ENCODE results near the gene RPRM. TPM values are rescaled to one million over a fixed set of nuclear protein-coding genes. Genes with fewer than 3 reads are reported as not detected.

Gene RPRM
- total and polyA plus RNA-seq, 2 of the 13 experiments (the other 11 are each of a cell fraction or from before 2014, with no cell fraction given) = not detected

- TF ChIP-seq, protein P1, sequence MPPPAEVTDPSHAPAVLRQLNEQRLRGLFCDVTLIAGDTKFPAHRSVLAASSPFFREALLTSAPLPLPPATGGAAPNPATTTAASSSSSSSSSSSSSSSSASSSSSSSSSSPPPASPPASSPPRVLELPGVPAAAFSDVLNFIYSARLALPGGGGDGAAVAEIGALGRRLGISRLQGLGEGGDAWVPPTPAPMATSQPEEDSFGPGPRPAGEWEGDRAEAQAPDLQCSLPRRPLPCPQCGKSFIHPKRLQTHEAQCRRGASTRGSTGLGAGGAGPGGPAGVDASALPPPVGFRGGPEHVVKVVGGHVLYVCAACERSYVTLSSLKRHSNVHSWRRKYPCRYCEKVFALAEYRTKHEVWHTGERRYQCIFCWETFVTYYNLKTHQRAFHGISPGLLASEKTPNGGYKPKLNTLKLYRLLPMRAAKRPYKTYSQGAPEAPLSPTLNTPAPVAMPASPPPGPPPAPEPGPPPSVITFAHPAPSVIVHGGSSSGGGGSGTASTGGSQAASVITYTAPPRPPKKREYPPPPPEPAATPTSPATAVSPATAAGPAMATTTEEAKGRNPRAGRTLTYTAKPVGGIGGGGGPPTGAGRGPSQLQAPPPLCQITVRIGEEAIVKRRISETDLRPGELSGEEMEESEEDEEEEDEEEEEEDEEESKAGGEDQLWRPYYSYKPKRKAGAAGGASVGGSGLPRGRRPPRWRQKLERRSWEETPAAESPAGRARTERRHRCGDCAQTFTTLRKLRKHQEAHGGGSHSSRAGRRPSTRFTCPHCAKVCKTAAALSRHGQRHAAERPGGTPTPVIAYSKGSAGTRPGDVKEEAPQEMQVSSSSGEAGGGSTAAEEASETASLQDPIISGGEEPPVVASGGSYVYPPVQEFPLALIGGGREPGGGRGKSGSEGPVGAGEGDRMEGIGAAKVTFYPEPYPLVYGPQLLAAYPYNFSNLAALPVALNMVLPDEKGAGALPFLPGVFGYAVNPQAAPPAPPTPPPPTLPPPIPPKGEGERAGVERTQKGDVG (CRISPR knock-in tag; IDR thresholded peaks at IDR 0.05; ENCODE audit: borderline replicate concordance) = no peak
Observed at GRCh38 chr2:153455861-153456260, 22.7 kb downstream of the RPRM start (continued).

DNA sequence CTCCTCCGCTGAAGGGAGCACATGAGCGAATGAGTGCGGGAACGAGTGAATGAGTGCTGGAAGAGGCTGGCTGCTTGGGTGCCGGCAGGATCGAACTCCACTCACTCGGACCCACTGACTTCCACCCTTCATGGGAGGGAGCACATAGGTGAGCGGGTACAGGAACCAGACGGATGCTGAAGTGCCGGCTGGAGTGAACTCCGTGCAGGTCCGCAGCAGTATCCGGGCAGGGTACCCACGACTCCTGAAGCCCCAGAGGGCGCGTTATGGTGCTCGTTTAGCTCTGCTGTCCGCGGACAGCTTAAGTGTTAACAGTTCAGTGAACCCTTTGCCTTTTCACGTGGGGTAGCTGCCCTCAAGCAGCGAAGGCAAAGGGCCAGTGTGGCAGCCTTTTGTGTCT lies 23.2 kb downstream of the RPRM start:
- WGBS (ENCODE audit: low lambda C conversion rate) = 47% methylated on average over 21 of the region's 21 CpGs
- FAIRE-seq = no peak

More for the DNA sequence above, 23.2 kb downstream of the RPRM start:
- no peak overlapping the region for H3K4me2 ChIP-seq (ENCODE audit: low read depth, low read length)
- in situ Hi-C loops (cut with HindIII; ENCODE audit: extremely low pct_ligation_motif_present, low pct_unique_long_range_greater_than_20kb) (no loop called here), intact Hi-C loops (cut with micrococcal nuclease; ENCODE audit: unreplicated experiment) (no loop called here)
- no peak overlapping the region for H3K4me3 ChIP-seq (replicated peaks in 1 of 3; ENCODE audit: insufficient read depth in 1 of 3, low read depth in 2 of 3, low read length in 3 of 3)
- no peak for TF ChIP-seq DR1 (CRISPR knock-in tag; IDR thresholded peaks at IDR 0.05)
- no peak for TF ChIP-seq ZNF564 (CRISPR knock-in tag; IDR thresholded peaks at IDR 0.05)
- no peak for TF ChIP-seq LBX2 (CRISPR knock-in tag; IDR thresholded peaks at IDR 0.05; ENCODE audit: borderline replicate concordance)
- no peak for TF ChIP-seq SMYD3 (CRISPR knock-in tag; IDR thresholded peaks at IDR 0.05)
- TF ChIP-seq BRD4 (CRISPR knock-in tag; IDR thresholded peaks at IDR 0.05) = no peak
- no peak for TF ChIP-seq TAF1 (CRISPR knock-in tag; IDR thresholded peaks at IDR 0.05)
- no peak for TF ChIP-seq PRPF4 (IDR thresholded peaks at IDR 0.05; ENCODE audit: low read depth, low read length, poor library complexity, severe bottlenecking)
- TF ChIP-seq, protein P2, sequence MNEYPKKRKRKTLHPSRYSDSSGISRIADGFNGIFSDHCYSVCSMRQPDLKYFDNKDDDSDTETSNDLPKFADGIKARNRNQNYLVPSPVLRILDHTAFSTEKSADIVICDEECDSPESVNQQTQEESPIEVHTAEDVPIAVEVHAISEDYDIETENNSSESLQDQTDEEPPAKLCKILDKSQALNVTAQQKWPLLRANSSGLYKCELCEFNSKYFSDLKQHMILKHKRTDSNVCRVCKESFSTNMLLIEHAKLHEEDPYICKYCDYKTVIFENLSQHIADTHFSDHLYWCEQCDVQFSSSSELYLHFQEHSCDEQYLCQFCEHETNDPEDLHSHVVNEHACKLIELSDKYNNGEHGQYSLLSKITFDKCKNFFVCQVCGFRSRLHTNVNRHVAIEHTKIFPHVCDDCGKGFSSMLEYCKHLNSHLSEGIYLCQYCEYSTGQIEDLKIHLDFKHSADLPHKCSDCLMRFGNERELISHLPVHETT (CRISPR knock-in tag; conservative IDR thresholded peaks at IDR 0.05) = no peak
- TF ChIP-seq RBAK (CRISPR knock-in tag; IDR thresholded peaks at IDR 0.05) = no peak
- no peak for TF ChIP-seq ZBTB8A (CRISPR knock-in tag; IDR thresholded peaks at IDR 0.05; ENCODE audit: borderline replicate concordance, low read depth)
- TF ChIP-seq TP53 (CRISPR knock-in tag; conservative IDR thresholded peaks at IDR 0.05) = no peak
- TF ChIP-seq DBP (CRISPR knock-in tag; IDR thresholded peaks at IDR 0.05; ENCODE audit: not compliant biosample characterization) = no peak
- BruUV-seq (replicated peaks) = no TSS peak
- DNase-seq (ENCODE audit: low spot score) = no peak
- ChIA-PET CTCF (ENCODE audit: low intra/inter-chr PET ratio, low total read pairs) (no interaction called here), POLR2A (no interaction called here)
- no peaks in the 10 kb centered on the region for H3K79me2 ChIP-seq (ENCODE audit: insufficient read depth, low read length)
- H2AFZ ChIP-seq (ENCODE audit: low read length) = no peak overlapping the region
- H3K27ac ChIP-seq (ENCODE audit: extremely low read length, insufficient read depth, low read length) = no peak overlapping the region
- no peak for ATAC-seq
- H4K20me1 ChIP-seq (ENCODE audit: insufficient read depth, low read length) = no peaks in the 10 kb centered on the region
- H3K27me3 ChIP-seq (ENCODE audit: control insufficient read depth in 1 of 2, insufficient read depth in 2 of 2, low read length in 2 of 2) = no peaks in the 10 kb centered on the region; a peak in 1 of 5 replicates
- H3K9me3 ChIP-seq (ENCODE audit: low read length) = no peaks in the 10 kb centered on the region
- no peaks in the 10 kb centered on the region for H3K4me1 ChIP-seq (ENCODE audit: insufficient read depth, low read length)
- H3K9ac ChIP-seq (ENCODE audit: insufficient read depth, low read depth, low read length) = no peak overlapping the region
- H3K36me3 ChIP-seq (replicated peaks in 1 of 2; ENCODE audit: control insufficient read depth in 1 of 2, insufficient read depth in 2 of 2, low read length in 2 of 2) = no peaks in the 10 kb centered on the region

All from HepG2 (cell line).